NB4 (cell line): Measurements from ENCODE around the gene SMARCA2.

Experiments used
- POLR2A ChIP-seq: IDR thresholded peaks from 2 replicates; pipeline ENCODE4 v1.6.1; 2011; ENCODE audit warnings: mild to moderate bottlenecking; ENCODE audit not compliant: insufficient read length; ENCODE audit errors: extremely low read depth
- TF ChIP-seq, protein P1 (sequence below): IDR thresholded peaks from one replicate; pipeline ENCODE4 v1.5.1; 2012; ENCODE audit warnings: low read depth, low read length
- TF ChIP-seq, protein P2 (sequence below): IDR thresholded peaks from 2 replicates; pipeline ENCODE4 v1.6.1; 2011; ENCODE audit warnings: low read depth, low read length

DNA sequence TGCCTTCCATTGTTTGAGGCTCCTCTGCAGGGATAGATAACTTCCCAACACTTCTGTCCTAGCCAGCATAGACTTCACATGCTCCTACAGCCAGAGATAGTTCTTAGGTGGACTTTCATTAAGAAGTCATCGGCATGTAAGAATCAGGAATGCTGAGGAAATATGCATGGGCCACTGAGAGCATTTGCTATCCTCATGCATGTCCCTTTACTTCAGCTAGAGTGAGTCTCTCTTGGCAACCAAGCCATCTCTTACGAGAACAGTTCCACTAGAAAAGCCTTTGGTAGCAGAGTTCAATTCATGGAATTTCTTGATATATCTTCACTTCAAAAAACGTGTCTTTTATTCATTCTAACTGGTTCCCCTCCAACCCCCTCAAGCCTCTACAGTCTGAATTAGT is 202.4 kb downstream of the SMARCA2 start:
- no peak for TF ChIP-seq POLR2A
- TF ChIP-seq, protein P1, sequence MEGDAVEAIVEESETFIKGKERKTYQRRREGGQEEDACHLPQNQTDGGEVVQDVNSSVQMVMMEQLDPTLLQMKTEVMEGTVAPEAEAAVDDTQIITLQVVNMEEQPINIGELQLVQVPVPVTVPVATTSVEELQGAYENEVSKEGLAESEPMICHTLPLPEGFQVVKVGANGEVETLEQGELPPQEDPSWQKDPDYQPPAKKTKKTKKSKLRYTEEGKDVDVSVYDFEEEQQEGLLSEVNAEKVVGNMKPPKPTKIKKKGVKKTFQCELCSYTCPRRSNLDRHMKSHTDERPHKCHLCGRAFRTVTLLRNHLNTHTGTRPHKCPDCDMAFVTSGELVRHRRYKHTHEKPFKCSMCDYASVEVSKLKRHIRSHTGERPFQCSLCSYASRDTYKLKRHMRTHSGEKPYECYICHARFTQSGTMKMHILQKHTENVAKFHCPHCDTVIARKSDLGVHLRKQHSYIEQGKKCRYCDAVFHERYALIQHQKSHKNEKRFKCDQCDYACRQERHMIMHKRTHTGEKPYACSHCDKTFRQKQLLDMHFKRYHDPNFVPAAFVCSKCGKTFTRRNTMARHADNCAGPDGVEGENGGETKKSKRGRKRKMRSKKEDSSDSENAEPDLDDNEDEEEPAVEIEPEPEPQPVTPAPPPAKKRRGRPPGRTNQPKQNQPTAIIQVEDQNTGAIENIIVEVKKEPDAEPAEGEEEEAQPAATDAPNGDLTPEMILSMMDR: no peak
- TF ChIP-seq, protein P2, sequence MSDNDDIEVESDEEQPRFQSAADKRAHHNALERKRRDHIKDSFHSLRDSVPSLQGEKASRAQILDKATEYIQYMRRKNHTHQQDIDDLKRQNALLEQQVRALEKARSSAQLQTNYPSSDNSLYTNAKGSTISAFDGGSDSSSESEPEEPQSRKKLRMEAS: no peak
